Measurements from ENCODE around the gene ST8SIA4. TPM values are rescaled to one million over a fixed set of nuclear protein-coding genes. Genes with fewer than 3 reads are reported as not detected.

ST8SIA4 gene
- total RNA-seq, 1 experiment from 2014 or later: not detected

- Histone ChIP-seq H3K14ac (ENCODE audit: insufficient read depth, low read length) (no peak overlapping the region), H3K27me3 (ENCODE audit: insufficient read depth, low read length) (no peaks in the 10 kb centered on the region), H3K23me2 (ENCODE audit: insufficient read length, low read depth, low read length, poor library complexity, severe bottlenecking) (no peaks in the 10 kb centered on the region), H4K91ac (ENCODE audit: insufficient read length, low read depth, low read length) (no peak overlapping the region), H4K20me1 (ENCODE audit: control insufficient read depth, insufficient read depth, insufficient read length) (no peaks in the 10 kb centered on the region), H2BK20ac (ENCODE audit: low read depth, low read length, poor library complexity, severe bottlenecking) (no peak overlapping the region), H3K9me3 (ENCODE audit: control insufficient read depth, low read depth, low read length) (no peaks in the 10 kb centered on the region), H3T11ph (ENCODE audit: low read length) (no peak overlapping the region), H4K5ac (ENCODE audit: insufficient read length, low read depth, low read length) (no peak overlapping the region), H3K4me2 (ENCODE audit: insufficient read depth, insufficient read length, low read length) (no peak overlapping the region), H2AK5ac (ENCODE audit: insufficient read length, low read length) (no peak overlapping the region), H3K56ac (ENCODE audit: insufficient read length, low read depth, low read length) (no peak overlapping the region), H3K4me1 (ENCODE audit: insufficient read depth, low read length) (no peaks in the 10 kb centered on the region), H3K79me1 (ENCODE audit: insufficient read depth, low read depth, low read length, poor library complexity, severe bottlenecking) (no peaks in the 10 kb centered on the region), H3K4ac (ENCODE audit: low read depth, low read length) (no peak overlapping the region), H3K18ac (ENCODE audit: insufficient read length, low read depth, low read length) (no peak overlapping the region), H3K23ac (ENCODE audit: insufficient read length, low read depth, low read length) (no peak overlapping the region), H2BK12ac (ENCODE audit: insufficient read length, low read depth, low read length) (no peak overlapping the region), H4K8ac (replicated peaks; ENCODE audit: insufficient read length, low read depth, low read length) (no peak overlapping the region), H2BK5ac (ENCODE audit: insufficient read length, low read length) (no peak overlapping the region), H2BK120ac (ENCODE audit: low read depth, low read length, poor library complexity, severe bottlenecking) (no peak overlapping the region), H3K27ac (ENCODE audit: insufficient read length, low read depth, low read length) (no peak overlapping the region), H2AFZ (ENCODE audit: low read length) (no peak overlapping the region), H3K79me2 (ENCODE audit: insufficient read depth, low read length) (no peaks in the 10 kb centered on the region), H3K9ac (ENCODE audit: extremely low read depth, insufficient read length, low read length) (no peak overlapping the region), H2BK15ac (ENCODE audit: low read depth, low read length) (no peak overlapping the region)
- WGBS (ENCODE audit: extremely low coverage, insufficient read length, low lambda C conversion rate): no CpG with 5 or more reads among the region's 2 CpGs
- Mint-ChIP-seq H3K9me3 (no peaks in the 10 kb centered on the region), H3K27me3 (ENCODE audit: low read depth) (no peaks in the 10 kb centered on the region), H3K36me3 (ENCODE audit: insufficient read depth in 1 of 3, low read depth in 3 of 3) (no peaks in the 10 kb centered on the region), H3K4me1 (peaks cover 0 to 4% of the 10 kb centered on the region in 2 experiments; a peak in 2 of 4 replicates), H3K4me3 (no peak overlapping the region), H3K27ac (no peak overlapping the region)
- no peak for DNase-seq
- no peak for TF ChIP-seq CTCF (conservative IDR thresholded peaks at IDR 0.05)
Observed at GRCh38 chr5:100877274-100877673, 25.8 kb downstream of the ST8SIA4 start.
